Panc1 (cell line): ENCODE data around the gene WDR90. TPM values are rescaled to one million over a fixed set of nuclear protein-coding genes. Genes with fewer than 3 reads are reported as not detected.

Experiments used
- ATAC-seq: fragments of 200-7000 bp; cut with Tn5 transposase; 2 replicates; pipeline ENCODE4 v1.9.1; 2020; ENCODE audit warnings: mild to moderate bottlenecking, moderate library complexity
- BruUV-seq: library from RNA; stranded (reverse); fragments of 400-500 nt; replicated peaks from 2 replicates; lab custom pipeline; 2021; lab: Mats Ljungman, UMichigan
- CTCF ChIA-PET: fragments of 300-600 bp; sonication (Branson Sonifier 250); formaldehyde crosslinking; loops from one replicate; lab custom pipeline; 2022; ENCODE audit warnings: antibody characterized with exemption; lab: Charles Lee
- POLR2A ChIA-PET: fragments of 300-600 bp; sonication (Branson Sonifier 250); formaldehyde crosslinking; loops from one replicate; lab custom pipeline; 2022; ENCODE audit warnings: antibody characterized with exemption; lab: Charles Lee
- DNase-seq: peaks from one replicate; pipeline ENCODE4 v3.0.0-alpha.2; 2010; ENCODE audit warnings: low read depth, low spot score
- H3K27ac ChIP-seq: 2 replicates; pipeline ENCODE4 v1.5.1; 2011; ENCODE audit warnings: mild to moderate bottlenecking, low read length, inconsistent platforms
- H3K27me3 ChIP-seq: fragments of 200-500 bp; sonication (Bioruptor generic); 2 replicates; pipeline ENCODE4 v1.6.0; 2014; ENCODE audit warnings: low read length, inconsistent platforms; ENCODE audit not compliant: control insufficient read depth, insufficient read depth
- H3K36me3 ChIP-seq: fragments of 200-500 bp; sonication (Bioruptor generic); 2 replicates; pipeline ENCODE4 v1.5.1; 2014; ENCODE audit warnings: inconsistent platforms, mild to moderate bottlenecking, low read length, moderate library complexity; ENCODE audit not compliant: control insufficient read depth, insufficient read depth
- H3K4me1 ChIP-seq: 2 replicates; pipeline ENCODE4 v1.5.1; 2011; ENCODE audit warnings: inconsistent platforms, mild to moderate bottlenecking, low read length, moderate library complexity; ENCODE audit not compliant: control insufficient read depth, insufficient read depth
- H3K4me3 ChIP-seq, 2 experiments: 2 replicates each; pipeline ENCODE4 v1.5.1; 2011 to 2012; ENCODE audit warnings: low read depth in 2 of 2, low read length in 2 of 2, mild to moderate bottlenecking in 2 of 2, inconsistent platforms in 1 of 2, moderate library complexity in 1 of 2
- H3K9me3 ChIP-seq: fragments of 200-500 bp; sonication (Bioruptor generic); 2 replicates; pipeline ENCODE4 v1.5.1; 2014; ENCODE audit warnings: low read depth, mild to moderate bottlenecking, inconsistent platforms, low read length, moderate library complexity; ENCODE audit not compliant: control insufficient read depth, insufficient read depth
- CTCF ChIP-seq: fragments of 450-650 bp; IDR thresholded peaks from 2 replicates; pipeline ENCODE4 v1.5.1; 2017; ENCODE audit warnings: mild to moderate bottlenecking
- POLR2AphosphoS5 ChIP-seq: IDR thresholded peaks from 2 replicates; pipeline ENCODE4 v1.6.1; 2012; ENCODE audit warnings: mild to moderate bottlenecking, low read depth, low read length, moderate library complexity
- REST ChIP-seq, 2 experiments: IDR thresholded peaks; 2 replicates each; pipeline ENCODE4 v1.6.1; 2011 to 2012; ENCODE audit warnings: low read depth in 2 of 2, control low read depth in 1 of 2, low read length in 1 of 2, mild to moderate bottlenecking in 1 of 2, moderate library complexity in 1 of 2; ENCODE audit not compliant: insufficient read depth in 1 of 2
- SIN3A ChIP-seq: IDR thresholded peaks from 2 replicates; pipeline ENCODE4 v1.6.1; 2012; ENCODE audit warnings: low read depth, mild to moderate bottlenecking, low read length, moderate library complexity, borderline replicate concordance; ENCODE audit not compliant: insufficient read depth
- TCF7L2 ChIP-seq: IDR thresholded peaks from 2 replicates; pipeline ENCODE4 v1.6.1; 2011; ENCODE audit warnings: mild to moderate bottlenecking, low read depth, low read length, inconsistent platforms
- in situ Hi-C: cut with HindIII; loops from 2 replicates; pipeline ENCODE4 v1.10.0; 2016; ENCODE audit warnings: low sequenced_read_pairs, low pct_unique_long_range_greater_than_20kb
- intact Hi-C: fragments of 100-400 bp; cut with micrococcal nuclease; formaldehyde crosslinking; loops from one replicate; pipeline ENCODE4 v1.10.0; 2022; ENCODE audit not compliant: unreplicated experiment
- total RNA-seq: library from RNA; stranded (reverse); gene quantifications from one replicate; pipeline ENCODE4 v1.2.1, GENCODE V29; 2021; ENCODE audit not compliant: unreplicated experiment

Gene WDR90
- total RNA-seq, 1 experiment from 2014 or later, result 58.9 TPM

GRCh38 chr16:679814-680624, 30.9 kb downstream of the WDR90 start, which contains the start of gene STUB1:
STUB1 (plus strand) TSS chr16:680410; CDS start chr16:680526, 116 bp downstream.
- ATAC-seq (peak; percentile 43), DNase-seq (no peak)
- in situ Hi-C loops, result no loop called here
- no TSS peak for BruUV-seq
- Histone ChIP-seq H3K36me3 (peaks cover 5% of the 10 kb centered on the region; the same call in 1 of the 2 replicates), H3K4me3 (peak within 1 kb of the TSS; percentile 66 to 71), H3K4me1 (peaks cover 21% of the 10 kb centered on the region), H3K27ac (peak within 1 kb of the TSS; percentile 87), H3K9me3 (no peaks in the 10 kb centered on the region), H3K27me3 (no peaks in the 10 kb centered on the region)
- CTCF ChIA-PET, result no interaction called here
- POLR2A ChIA-PET, result no interaction called here
- intact Hi-C loops, result loop anchor here (10.0 kb wide), 1 partner anchor 1095 kb away; the partner anchor contains the start of genes EME2, MRPS34 and NME3
- no peak for TF ChIP-seq CTCF
- TF ChIP-seq POLR2AphosphoS5, result peak; percentile 53
- TF ChIP-seq REST (IDR thresholded peaks at IDR 0.05; ENCODE audit: insufficient read depth in 1 of 2, low read depth in 2 of 2, low read length in 1 of 2), result no peak
- TF ChIP-seq SIN3A, result 0 out of 2 replicates have a peak, but pooled peaks have one; percentile 6
- TF ChIP-seq TCF7L2, result no peak

- peak overlapping the region; percentile 87 for H3K27ac ChIP-seq
- no peaks in the 10 kb centered on the region for H3K27me3 ChIP-seq
- BruUV-seq, result no TSS peak
- no peaks in the 10 kb centered on the region for H3K9me3 ChIP-seq
- no peak for DNase-seq
- intact Hi-C loops, result loop anchor here (10.0 kb wide), 1 partner anchor 1094 kb away; the partner anchor contains the start of genes EME2, MRPS34 and NME3
- peaks cover 18% of the 10 kb centered on the region for H3K4me1 ChIP-seq
- H3K36me3 ChIP-seq, result peaks cover 5% of the 10 kb centered on the region; the same call in 1 of the 2 replicates
- in situ Hi-C loops, result no loop called here
- POLR2A ChIA-PET, result no interaction called here
- H3K4me3 ChIP-seq, result peak overlapping the region; percentile 66 to 71
- TF ChIP-seq POLR2AphosphoS5 (no peak), CTCF (no peak), SIN3A (peak; percentile 31; the same call in 1 of the 2 replicates), TCF7L2 (no peak), REST (IDR thresholded peaks at IDR 0.05; ENCODE audit: insufficient read depth in 1 of 2, low read depth in 2 of 2, low read length in 1 of 2) (no peak)
- CTCF ChIA-PET, result interaction anchor here (1.1 kb wide), 1 partner anchor 13 kb away, joined by 3 read pairs; the partner anchor contains the start of gene RHOT2
- no peak for ATAC-seq
Measured at GRCh38 chr16:680625-680945, 31.4 kb downstream of the WDR90 start.
